Measurements from ENCODE around the gene MEDAG.

The MEDAG gene

DNA sequence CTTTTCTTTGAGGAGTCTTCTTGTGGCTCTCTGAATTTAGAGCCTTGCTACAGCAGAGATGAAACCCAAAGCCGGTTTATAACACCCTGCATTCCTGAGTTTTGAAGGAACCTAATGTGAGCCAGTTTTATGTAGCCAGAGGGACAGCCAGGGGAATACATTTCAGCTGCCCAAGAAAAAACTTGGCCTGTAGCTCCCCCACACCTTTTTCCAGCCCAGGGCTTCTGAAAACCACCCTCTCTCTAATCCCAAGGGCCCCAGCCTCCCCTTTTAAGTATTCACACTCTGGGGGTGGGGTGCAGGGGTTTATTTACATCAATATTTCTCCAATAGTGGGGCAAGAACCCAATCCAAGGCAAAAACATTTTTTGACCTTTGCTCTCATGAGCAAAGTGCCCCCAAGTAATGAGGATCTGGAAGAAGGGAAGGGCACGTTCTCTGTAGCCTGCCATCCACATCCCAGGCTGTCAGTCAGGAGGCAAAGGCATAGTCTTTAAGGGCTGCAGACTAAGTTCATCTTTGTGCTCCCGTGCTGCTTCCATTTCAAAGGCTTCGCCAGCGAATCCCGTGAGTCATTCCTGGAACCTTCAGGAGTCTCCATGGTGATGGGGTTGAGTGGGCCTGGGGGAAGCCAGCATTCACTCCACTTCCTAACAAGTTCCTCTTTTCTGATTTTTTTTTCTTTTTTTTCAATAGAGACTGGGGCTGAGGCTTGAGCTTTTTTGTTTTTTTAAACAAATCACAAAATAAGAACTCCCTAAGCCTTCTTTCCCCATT lies 33.2 kb upstream of the MEDAG start:
- DNase-seq (ENCODE audit: low read depth) = peak; percentile 68

DNA sequence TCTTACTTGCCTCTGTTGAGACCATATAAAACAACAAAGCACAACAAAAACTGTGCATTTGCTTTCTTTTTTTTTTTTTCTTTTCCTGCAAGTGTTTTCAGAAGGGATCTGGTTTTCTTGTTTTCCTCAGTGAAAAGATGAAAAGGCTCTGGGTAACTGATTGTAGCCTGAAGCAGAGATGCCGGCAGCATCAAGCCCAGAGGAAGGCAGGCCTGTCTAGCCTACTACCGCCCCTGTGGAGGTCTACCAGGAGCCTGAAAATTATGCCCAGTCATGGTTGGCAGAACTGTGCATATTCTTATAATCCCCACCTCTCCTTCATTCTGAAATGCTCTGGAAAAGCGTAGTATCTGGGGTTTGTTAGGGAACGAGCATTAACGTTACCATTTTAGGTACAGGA lies 32.6 kb upstream of the MEDAG start:
- DNase-seq (ENCODE audit: low read depth) = no peak

DNA sequence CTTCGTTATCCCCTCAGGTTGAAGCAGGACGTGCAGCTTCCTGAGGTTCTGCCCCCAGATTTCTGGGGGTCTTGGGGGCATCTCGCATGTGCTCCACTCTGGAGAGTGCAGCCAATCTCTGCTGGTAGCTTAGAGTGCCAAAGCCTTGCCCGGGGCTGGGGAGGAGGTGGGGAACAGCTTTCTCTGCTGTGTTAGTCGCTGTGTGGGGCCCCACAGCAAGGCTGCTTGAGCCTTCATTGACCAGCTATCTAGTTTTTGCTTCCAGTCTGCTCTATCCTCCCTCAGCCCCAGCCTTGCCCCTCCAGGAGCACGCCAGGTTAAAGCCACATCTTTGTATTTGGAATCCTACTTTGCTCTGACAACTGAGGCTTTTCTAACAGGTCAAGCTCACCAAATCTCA lies 32.0 kb upstream of the MEDAG start:
- DNase-seq (ENCODE audit: low read depth) = no peak

DNA sequence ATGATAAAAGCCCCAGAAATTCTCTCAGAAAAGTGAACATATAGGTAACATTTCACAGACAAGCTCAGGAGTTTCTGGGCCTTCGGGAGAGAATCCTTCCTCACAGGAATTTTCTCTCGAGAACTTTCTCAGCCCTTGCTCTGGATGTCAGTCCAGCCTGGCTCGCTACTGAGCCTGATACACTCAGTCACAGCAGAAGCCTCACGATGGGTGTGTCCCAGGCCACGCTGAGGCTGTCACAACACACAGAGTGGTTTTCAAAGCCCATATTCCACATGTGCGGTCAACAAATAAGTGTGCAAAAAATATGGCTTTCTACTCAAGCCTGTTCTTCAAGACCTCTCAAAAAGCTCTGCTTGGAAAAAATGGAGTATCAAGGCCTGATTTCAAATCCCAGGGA lies 31.5 kb upstream of the MEDAG start:
- no peak for DNase-seq (ENCODE audit: low read depth)

DNA sequence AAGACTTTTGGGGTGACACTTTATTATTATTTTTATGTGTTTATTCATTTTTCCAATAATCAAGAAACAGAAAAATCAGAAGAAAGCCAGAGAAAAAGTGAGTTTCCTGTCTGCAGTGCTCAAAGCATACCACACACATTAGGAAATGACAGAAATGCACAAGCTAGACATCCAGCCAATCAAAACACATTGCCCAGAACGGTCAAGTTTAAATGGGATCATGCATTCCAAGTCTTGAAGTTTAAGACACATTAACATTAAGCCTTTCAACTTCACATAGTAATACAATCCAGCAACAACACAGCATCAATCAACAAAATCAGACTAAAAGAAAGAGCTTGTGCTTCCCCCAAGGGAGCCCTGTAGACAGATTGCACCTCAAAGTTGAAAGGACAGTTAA lies 28.7 kb upstream of the MEDAG start:
- DNase-seq (ENCODE audit: low read depth) = no peak

DNA sequence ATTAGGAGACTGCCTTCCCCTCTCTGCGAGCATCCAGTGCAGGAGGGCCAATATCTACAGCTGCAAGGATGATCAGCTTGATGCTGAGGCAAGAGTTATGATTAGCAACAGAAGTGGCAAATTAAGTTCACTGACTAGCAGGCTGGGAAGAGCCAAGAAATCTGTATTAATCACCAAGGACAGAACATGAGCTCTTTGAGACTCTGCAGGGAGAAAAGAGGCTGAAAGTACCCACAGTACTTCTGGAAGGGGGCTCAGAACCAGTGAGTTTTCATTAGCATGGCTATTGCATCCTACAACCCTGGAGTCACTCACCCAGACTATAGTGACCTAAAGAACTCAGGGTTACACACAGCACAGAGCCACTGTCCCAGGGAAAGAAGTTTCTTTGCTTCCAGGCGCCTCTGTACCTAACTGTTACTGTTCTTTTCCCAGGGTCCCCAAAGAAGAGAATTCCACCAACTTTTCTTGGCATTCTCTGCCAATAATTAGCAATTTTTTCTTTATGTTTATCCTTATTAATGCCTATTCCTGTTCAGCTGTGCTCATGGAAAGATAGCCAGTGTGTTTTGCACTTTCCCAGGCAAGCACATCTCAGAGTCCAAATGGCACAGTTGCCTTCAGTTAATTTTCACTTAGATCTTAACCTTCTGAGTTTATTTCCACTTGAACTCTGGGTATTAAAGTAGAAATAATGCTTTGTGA lies 25.8 kb upstream of the MEDAG start:
- DNase-seq (ENCODE audit: low read depth) = no peak

DNA sequence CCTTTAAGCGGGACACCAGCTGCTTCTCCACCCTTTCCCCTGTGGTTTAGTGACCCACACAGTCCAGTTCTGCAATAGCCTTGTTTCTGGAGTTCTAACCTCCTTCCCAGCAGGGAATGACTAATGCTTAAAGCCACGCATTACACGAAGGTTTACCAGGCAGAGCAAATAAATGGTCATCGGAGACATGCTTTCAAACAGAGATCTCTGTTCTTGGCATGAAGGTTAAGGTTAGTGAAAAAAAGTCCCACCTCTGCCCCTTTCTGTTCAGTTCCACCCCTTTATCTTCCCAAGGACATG lies 25.3 kb upstream of the MEDAG start:
- peak; percentile 83 for DNase-seq (ENCODE audit: low read depth)

DNA sequence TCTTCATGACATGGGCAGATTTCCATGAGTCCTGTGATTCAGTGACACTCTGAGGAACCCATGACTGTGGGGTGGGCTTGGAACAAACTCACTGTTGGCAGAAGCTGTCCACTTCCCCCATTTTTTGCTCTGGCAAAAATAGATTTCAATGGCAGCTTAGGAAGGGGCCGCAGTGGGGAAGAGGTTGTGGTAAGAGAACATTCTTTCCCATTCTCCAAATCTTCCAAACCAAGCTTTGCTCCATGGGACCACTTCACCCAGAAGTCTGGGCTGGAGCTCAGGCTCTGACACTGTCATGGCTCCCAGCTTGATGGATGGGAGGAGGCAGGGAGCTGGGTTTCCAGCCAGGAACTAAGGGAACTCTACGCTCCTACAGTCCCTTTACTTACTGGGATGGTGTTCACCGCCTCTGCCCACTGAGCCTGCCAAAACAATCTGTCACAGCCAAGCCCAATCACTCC lies 24.9 kb upstream of the MEDAG start:
- DNase-seq (ENCODE audit: low read depth) = no peak

DNA sequence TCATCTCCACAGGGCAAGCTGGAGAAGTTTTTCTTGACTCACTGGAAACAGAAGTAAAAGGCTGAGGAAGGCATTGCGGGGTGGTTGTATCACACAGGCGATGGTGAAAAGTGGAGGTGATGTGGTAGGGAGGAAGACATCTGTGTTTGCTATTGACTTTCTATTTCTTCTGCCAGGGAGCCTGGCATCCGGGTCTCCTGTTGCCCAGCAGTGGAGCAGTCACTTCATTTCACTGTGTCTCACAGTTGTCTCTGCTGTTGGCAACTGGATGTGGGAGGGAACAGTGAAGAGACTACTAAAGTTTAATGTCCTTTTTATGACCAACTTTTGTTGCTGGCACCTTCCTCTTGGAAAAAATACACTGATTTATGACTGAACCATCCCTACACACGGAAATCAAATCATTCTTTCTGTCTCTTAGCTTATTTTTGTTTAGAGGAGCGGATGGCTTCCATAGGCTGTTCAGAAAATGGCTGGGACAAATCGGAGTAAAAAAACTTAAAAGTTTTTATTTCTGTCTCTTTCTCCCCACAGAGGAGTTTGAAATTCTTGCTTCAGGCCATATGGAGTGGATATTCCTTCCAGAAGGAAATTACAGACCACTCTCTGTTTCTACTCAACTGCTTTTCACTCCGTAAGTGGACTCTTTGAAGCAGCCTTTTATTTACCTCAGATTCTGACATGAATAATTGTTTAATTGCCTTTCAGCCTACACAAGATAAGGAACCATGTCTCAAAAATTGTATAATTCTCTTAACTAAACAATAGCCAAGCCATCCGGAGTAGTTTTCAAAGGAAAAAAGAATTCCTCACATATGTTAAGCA lies 23.8 kb upstream of the MEDAG start:
- no peak for DNase-seq (ENCODE audit: low read depth)

DNA sequence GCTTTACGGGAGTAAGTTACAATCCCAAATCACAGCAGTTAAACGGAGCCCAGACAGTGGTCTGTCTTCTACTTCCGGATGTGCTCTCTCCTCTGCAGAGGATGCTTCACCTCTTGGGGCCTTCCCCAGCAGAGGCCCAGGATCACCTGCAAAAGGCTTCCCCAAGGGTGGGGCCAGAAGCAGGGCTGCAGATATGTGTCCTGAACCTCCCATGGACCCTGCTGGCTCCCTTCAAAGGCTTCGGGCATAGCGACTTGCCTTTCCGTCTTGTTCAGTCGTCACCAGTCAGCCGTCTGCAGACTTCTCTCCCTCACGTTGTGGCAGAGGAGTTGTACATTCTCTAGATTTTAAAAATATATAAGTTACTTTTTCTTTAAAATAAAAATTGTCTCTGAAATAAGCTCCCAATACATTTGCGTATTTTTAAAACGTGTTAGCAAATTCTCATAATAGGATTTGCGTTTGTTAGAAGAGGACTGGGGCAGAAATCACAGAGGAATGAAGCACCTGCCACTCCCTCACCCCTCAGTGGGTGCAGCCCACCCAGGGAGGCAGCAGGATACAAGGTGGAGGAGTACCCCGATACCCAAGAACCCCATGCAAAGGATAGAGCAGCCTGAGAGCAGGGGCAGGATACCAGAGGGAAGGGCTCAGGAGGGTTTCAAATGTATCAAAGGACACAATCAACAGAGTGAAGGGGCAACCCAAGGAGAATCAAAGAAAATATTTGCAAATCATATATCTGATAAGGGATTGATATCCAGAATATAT lies 22.9 kb upstream of the MEDAG start:
- DNase-seq (ENCODE audit: low read depth) = no peak

DNA sequence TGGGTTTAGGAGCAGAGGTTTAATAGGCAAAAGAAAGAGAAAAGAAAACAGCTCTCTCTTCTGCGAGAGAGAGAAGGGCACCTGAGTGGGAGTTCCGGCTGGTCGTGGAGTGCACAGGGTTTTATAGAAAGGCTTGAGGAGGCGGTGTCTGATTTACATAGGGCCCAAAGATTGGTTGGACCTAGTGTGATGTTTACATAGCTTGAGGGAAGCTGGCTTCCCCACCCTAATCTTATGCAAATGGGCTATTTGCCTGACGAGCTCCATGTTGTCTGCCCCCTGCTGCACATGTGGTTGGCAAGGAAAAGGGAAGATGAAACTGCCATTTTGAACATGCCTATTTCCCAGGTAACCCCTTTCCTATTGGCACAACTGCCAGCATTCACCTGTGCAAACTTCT lies 21.5 kb upstream of the MEDAG start:
- no peak for DNase-seq (ENCODE audit: low read depth)

DNA sequence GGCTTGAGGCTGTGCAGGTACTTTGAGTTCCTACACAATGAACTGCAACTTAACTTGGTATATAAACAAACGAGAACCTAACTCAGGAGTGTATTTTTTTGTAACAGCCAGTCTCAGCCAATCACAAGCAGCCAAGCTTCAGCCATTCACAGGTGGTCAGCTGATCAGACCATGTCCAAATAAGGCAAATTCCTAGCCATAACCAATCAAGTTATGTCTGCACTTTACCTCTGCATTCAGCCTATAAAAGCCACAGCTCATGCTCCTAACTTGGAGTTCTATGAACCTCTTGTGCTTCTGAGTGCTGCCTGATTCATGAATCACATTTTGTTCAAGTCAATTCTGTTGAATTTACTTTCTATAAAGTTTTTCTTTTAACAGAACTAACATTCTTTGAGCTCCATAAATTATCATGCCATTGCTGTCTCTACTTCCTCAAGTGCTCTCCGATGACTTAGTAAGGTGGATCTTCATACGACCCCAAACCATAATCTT lies 16.8 kb upstream of the MEDAG start:
- DNase-seq (ENCODE audit: low read depth) = no peak

DNA sequence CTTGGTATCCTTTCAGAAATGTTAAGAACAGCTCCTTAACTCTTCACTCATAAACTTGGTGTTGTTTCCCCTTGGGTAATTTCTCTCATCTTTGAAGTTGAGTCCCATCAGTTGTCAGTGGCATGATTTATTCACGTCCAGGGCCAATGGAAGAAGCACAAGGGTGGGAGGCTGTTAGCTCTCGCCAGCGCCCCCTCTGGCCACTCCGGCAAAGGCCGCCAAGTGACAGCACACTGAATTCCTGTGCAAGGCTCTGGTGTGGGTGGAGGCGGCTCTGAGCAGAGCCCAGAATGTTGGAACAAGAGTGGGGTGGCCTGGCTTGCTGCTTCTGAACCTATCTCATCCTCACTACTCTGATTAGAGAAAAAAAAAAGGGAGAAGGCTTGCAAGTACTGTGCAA lies 13.1 kb upstream of the MEDAG start:
- no peak for DNase-seq (ENCODE audit: low read depth)

DNA sequence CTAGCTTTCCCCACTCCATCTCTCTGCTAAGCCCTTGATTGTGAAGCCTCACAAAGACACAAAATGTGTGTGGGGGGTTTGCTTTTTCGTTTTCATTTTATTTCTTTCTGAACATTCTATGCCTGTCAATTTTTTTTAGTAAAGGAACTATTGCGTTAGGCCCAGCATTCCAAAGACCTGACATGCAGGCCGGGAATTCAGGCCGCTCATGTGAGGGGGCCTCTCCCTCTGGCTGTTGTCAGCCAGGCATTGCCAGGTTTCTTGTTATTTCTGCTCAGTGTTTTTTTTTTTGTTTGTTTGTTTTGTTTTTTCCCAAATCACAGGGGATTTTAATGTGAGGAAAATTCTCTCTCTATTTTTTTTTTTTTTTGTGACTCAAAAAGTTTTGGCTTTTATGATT lies 10.3 kb upstream of the MEDAG start:
- DNase-seq (ENCODE audit: low read depth) = peak; percentile 78

DNA sequence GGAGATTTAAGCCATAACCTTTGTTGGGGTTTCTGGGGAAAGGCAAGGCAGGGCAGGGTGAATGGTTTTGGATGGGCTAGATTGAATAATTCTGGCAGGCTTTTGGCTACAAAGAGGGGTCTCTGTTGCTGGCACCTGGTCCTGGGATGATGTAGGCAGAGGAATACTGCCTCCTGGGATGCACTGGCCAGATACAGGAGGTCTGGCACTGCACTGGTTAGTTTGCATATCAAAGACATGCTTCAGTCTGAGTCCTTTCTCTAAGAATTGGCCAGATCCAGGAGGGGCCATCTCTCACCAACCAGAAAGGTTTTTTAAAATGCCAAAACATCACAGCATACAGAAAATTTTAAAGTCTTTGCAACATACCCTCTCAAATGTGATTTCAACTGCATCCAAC lies 8.0 kb upstream of the MEDAG start:
- no peak for DNase-seq (ENCODE audit: low read depth)

DNA sequence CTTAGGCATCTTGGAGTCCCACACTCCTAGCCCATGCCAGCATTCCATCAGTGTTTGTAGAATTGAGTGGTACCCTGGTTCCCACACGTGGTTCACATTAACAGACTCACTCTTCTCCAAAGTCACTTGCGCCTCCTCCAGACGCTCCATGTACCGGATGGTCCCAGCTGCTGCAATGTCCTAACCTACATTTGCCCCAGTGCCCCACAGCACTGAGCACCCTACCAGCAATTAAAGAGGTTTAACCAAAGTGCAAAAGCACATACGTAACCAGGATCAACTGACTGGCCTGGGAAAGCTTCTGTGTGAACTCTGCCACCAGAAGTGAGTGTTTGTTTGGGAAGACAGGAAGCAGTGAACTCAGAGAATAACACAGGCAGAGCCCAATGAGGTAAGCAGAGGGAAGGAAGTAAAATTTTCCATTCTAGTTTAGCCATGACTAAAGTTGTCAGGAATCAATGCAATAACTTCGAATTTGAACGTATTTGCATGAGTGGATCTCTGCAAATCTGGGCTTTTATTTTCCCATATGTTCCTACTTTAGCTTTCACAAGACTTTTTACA lies 7.3 kb upstream of the MEDAG start:
- peak; percentile 97 for DNase-seq (ENCODE audit: low read depth)

DNA sequence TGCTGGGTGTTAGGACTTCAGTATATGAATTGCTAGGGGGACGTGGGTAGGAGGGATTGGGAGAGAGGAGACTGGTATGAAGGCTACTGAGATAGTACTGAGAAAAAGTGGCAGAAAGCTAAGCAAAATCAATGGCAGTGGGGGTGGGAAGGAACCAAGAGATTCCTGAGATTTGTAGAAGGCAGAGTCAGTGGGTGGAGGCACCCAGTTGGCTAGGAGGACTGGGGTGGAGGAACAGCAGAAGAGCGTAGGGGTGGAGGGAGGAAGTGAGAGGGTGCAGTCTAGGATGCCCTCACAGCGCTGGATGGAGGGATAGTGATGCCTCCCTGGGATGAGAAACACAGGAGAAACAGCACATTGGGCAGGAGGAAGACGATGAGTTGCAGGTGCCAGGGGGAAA lies 5.6 kb upstream of the MEDAG start:
- DNase-seq (ENCODE audit: low read depth) = no peak

DNA sequence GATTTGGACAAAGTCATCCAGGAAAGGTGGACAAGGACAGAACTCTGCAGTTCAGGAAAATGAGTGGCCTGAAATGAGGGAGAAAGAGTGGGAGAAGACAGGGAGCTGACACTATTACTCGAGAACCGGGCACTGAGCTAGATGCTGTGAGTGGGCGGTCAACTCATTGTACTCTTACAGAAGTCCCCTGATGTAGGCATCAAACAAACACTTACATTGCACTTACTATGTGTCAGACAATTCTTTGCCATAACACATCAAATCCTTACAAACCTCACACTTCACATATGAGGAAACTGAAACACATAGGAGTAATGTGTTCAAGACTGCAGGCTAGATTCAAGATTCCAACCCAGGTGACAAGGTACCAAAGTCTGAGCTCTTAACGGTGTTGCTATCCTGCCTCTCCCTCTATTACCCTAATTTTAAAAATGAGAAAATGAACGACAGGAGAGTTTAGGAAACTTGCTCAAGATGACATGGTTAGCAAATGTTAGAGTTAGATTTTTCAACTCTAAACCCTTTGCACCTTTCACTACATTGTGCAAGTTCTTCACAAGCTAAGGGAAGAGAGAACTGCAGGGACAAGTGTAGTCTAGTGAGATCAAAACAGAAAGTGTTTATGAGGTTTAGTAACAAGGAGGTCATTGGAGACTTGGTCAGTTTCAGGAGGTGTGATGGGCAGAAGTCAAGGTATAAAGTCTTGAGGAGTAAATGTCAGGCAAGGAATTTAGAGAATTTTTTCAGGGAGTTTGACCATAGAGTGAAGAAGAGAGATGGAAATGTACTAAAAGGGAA lies 4.9 kb upstream of the MEDAG start:
- no peak for DNase-seq (ENCODE audit: low read depth)

DNA sequence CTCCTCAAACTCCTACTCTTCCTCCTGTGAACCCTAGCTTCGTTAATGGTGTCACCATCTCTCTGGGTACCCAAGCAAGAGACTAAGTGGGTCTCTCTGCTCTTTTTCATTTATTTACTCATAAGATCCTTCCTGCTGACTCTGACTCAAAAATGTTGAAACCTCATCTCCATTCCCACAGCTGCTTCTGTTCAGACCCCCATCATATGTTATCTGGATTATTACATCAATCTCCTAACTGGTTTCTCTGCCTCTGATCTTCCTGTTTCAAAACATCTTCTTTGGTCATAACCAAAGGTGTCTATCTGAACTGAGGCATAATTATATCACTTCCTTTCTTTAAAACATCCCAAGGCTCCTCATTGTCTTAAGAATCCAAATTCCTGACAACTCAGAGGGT lies 2.0 kb upstream of the MEDAG start:
- no peak for DNase-seq (ENCODE audit: low read depth)

DNA sequence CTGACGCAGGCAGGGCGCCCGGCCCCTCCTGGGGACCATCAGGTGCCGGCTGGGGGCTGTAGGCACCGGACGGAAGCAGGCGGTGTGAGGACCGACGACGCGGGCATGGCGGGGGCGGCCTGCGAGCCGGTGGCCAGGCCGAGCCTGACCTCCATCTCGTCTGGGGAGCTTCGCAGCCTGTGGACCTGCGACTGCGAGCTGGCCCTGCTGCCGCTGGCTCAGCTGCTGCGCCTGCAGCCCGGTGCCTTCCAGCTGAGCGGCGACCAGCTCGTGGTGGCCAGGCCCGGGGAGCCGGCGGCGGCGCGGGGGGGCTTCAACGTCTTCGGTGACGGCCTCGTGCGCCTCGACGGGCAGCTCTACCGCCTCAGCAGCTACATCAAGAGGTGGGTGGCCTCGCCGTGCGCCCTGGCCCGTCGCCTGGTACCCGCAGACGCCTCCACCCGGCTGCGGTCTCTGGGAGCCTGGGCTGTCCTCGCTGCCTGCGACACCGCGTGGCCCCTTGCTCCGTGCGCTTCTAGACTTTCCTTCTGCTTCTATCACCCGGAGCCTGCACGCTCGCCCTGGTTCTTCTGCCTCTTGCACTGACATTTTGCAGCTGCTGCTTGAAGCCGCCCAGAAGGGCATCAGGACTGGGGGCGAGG lies 460 bp downstream of the MEDAG start:
- DNase-seq (ENCODE audit: low read depth) = no peak
